Measurements from ENCODE around the gene CHD6. TPM values are rescaled to one million over a fixed set of nuclear protein-coding genes. Genes with fewer than 3 reads are reported as not detected.

Gene CHD6
- total RNA-seq, 4 donors from 2014 or later = 21.5 to 130 (median 33.6) TPM

- no peak for DNase-seq
- no peak for TF ChIP-seq CTCF (IDR thresholded peaks at IDR 0.05)
- no peak for TF ChIP-seq POLR2A (IDR thresholded peaks at IDR 0.05)
- Histone ChIP-seq H3K9me3 (no peaks in the 10 kb centered on the region), H3K27me3 (no peaks in the 10 kb centered on the region), H3K4me3 (no peak overlapping the region), H3K27ac (no peak overlapping the region), H3K4me1 (peaks cover 0 to 11% (median 8%) of the 10 kb centered on the region in 4 donors), H3K36me3 (no peaks in the 10 kb centered on the region)
Observed at GRCh38 chr20:41616228-41616627, 1.9 kb downstream of the CHD6 start.

- Histone ChIP-seq H3K27me3 (no peaks in the 10 kb centered on the region), H3K9me3 (no peaks in the 10 kb centered on the region), H3K36me3 (no peaks in the 10 kb centered on the region), H3K27ac (no peak overlapping the region), H3K4me3 (no peak overlapping the region), H3K4me1 (peaks cover 0 to 11% (median 8%) of the 10 kb centered on the region in 4 donors)
- no peak for DNase-seq
- TF ChIP-seq CTCF (IDR thresholded peaks at IDR 0.05) (no peak), POLR2A (IDR thresholded peaks at IDR 0.05) (no peak)
Observed at GRCh38 chr20:41615676-41616075, 2.5 kb downstream of the CHD6 start.

- TF ChIP-seq POLR2A (IDR thresholded peaks at IDR 0.05) (no peak), CTCF (IDR thresholded peaks at IDR 0.05) (no peak)
- Histone ChIP-seq H3K9me3 (no peaks in the 10 kb centered on the region), H3K4me1 (peaks cover 0 to 11% (median 8%) of the 10 kb centered on the region in 4 donors), H3K36me3 (no peaks in the 10 kb centered on the region), H3K27me3 (no peaks in the 10 kb centered on the region), H3K27ac (no peak overlapping the region), H3K4me3 (no peak overlapping the region)
- no peak for DNase-seq
Observed at GRCh38 chr20:41615110-41615509, 3.1 kb downstream of the CHD6 start.

GRCh38 chr20:41613321-41613720 lies 4.9 kb downstream of the CHD6 start:
- Histone ChIP-seq H3K27me3 (no peaks in the 10 kb centered on the region), H3K4me1 (peaks cover 0 to 11% (median 8%) of the 10 kb centered on the region in 4 donors), H3K9me3 (no peaks in the 10 kb centered on the region), H3K4me3 (no peak overlapping the region), H3K36me3 (no peaks in the 10 kb centered on the region), H3K27ac (no peak overlapping the region)
- DNase-seq = no peak
- TF ChIP-seq POLR2A (IDR thresholded peaks at IDR 0.05) = no peak
- TF ChIP-seq CTCF (IDR thresholded peaks at IDR 0.05) = no peak

- DNase-seq = no peak
- Histone ChIP-seq H3K36me3 (no peaks in the 10 kb centered on the region), H3K27me3 (no peaks in the 10 kb centered on the region), H3K4me1 (no peaks in the 10 kb centered on the region), H3K9me3 (no peaks in the 10 kb centered on the region), H3K27ac (no peak overlapping the region), H3K4me3 (no peak overlapping the region)
- no peak for TF ChIP-seq CTCF (IDR thresholded peaks at IDR 0.05)
- no peak for TF ChIP-seq POLR2A (IDR thresholded peaks at IDR 0.05)
Observed at GRCh38 chr20:41609474-41609873, 8.7 kb downstream of the CHD6 start.

- Histone ChIP-seq H3K27ac (no peak overlapping the region), H3K4me3 (no peak overlapping the region), H3K4me1 (no peaks in the 10 kb centered on the region), H3K36me3 (no peaks in the 10 kb centered on the region), H3K9me3 (no peaks in the 10 kb centered on the region), H3K27me3 (no peaks in the 10 kb centered on the region)
- TF ChIP-seq POLR2A (IDR thresholded peaks at IDR 0.05) = no peak
- no peak for TF ChIP-seq CTCF (IDR thresholded peaks at IDR 0.05)
- DNase-seq = no peak
Observed at GRCh38 chr20:41608606-41609005, 9.6 kb downstream of the CHD6 start.
